Nephron progenitor cell (in vitro differentiated cells): Measurements from ENCODE around the gene ATP6V0A1.

ENCODE experiments used
- DNase-seq: peaks from one replicate; pipeline ENCODE4 v3.0.0; 2021
- H3K27ac Mint-ChIP-seq: 2 replicates; pipeline ENCODE4 v1.8.0; 2021; ENCODE audit warnings: mild to moderate bottlenecking, moderate library complexity, mixed read lengths
- H3K27me3 Mint-ChIP-seq: 2 replicates; pipeline ENCODE4 v1.8.0; 2021; ENCODE audit warnings: mild to moderate bottlenecking, low read depth, mixed read lengths; ENCODE audit not compliant: poor library complexity
- H3K36me3 Mint-ChIP-seq: 2 replicates; pipeline ENCODE4 v1.8.0; 2021; ENCODE audit warnings: low read depth, mixed read lengths
- H3K4me1 Mint-ChIP-seq: 2 replicates; pipeline ENCODE4 v1.8.0; 2021; ENCODE audit warnings: mixed read lengths
- H3K4me3 Mint-ChIP-seq: 2 replicates; pipeline ENCODE4 v1.8.0; 2021; ENCODE audit warnings: mild to moderate bottlenecking, moderate library complexity, mixed read lengths
- H3K9me3 Mint-ChIP-seq: 2 replicates; pipeline ENCODE4 v1.8.0; 2021; ENCODE audit warnings: mild to moderate bottlenecking, moderate library complexity, mixed read lengths
- TF ChIP-seq, protein P1 (sequence below): fragments of 200-600 bp; sonication (generic); IDR thresholded peaks from 2 replicates; pipeline ENCODE4 v1.5.0; 2021; ENCODE audit warnings: antibody characterized with exemption

ATP6V0A1 gene

DNA sequence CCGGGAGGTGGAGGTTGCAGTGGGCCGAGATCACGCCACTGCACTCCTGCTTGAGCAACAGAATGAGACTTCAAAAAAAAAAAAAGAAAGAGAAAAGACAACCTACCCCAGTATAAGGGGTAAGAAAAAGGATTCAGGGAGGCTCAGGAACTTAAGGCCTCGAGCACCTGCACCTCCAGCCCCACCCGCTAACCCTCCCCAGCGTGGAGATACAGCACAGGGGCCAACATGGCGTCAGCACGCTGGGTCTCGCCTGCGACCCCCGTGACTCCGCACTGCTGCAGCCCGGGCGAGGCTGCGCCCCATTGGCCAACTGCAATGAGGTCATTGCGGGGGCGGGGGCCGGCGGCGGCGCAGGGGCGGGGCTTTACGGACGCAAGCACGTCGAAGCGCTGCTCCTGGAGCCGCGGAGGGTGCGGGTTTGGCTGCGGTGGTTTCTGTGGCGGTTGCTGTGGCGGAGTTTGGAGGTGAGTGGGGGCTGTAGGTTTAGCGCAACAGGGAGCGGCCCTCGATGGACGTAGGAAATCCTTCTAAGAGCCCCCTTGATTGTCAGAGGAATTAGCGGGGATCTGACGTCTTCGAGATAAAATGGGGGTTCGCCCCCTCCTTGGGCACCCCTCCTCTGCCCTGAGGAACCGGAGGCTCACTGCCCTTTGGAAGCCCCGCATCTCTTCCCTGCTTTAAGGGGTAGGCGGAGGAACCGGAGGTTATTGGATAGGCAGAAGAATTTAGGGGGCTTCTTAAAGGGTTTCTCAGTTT is at the start of gene ATP6V0A1:
Gene ATP6V0A1 (plus strand): TSS at position 382 of the 759 bp plus-strand sequence. CDS start 2,017 bp downstream, outside the sequence.
- Mint-ChIP-seq H3K9me3 (no peaks in the 10 kb centered on the region), H3K4me3 (peak within 1 kb of the TSS; percentile 95), H3K27ac (peak within 1 kb of the TSS; percentile 91), H3K4me1 (peaks cover 39% of the 10 kb centered on the region), H3K27me3 (peaks cover 7% of the 10 kb centered on the region), H3K36me3 (peaks cover 6% of the 10 kb centered on the region)
- DNase-seq = peak; percentile 95
- TF ChIP-seq, protein P1, sequence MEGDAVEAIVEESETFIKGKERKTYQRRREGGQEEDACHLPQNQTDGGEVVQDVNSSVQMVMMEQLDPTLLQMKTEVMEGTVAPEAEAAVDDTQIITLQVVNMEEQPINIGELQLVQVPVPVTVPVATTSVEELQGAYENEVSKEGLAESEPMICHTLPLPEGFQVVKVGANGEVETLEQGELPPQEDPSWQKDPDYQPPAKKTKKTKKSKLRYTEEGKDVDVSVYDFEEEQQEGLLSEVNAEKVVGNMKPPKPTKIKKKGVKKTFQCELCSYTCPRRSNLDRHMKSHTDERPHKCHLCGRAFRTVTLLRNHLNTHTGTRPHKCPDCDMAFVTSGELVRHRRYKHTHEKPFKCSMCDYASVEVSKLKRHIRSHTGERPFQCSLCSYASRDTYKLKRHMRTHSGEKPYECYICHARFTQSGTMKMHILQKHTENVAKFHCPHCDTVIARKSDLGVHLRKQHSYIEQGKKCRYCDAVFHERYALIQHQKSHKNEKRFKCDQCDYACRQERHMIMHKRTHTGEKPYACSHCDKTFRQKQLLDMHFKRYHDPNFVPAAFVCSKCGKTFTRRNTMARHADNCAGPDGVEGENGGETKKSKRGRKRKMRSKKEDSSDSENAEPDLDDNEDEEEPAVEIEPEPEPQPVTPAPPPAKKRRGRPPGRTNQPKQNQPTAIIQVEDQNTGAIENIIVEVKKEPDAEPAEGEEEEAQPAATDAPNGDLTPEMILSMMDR = no peak

DNA sequence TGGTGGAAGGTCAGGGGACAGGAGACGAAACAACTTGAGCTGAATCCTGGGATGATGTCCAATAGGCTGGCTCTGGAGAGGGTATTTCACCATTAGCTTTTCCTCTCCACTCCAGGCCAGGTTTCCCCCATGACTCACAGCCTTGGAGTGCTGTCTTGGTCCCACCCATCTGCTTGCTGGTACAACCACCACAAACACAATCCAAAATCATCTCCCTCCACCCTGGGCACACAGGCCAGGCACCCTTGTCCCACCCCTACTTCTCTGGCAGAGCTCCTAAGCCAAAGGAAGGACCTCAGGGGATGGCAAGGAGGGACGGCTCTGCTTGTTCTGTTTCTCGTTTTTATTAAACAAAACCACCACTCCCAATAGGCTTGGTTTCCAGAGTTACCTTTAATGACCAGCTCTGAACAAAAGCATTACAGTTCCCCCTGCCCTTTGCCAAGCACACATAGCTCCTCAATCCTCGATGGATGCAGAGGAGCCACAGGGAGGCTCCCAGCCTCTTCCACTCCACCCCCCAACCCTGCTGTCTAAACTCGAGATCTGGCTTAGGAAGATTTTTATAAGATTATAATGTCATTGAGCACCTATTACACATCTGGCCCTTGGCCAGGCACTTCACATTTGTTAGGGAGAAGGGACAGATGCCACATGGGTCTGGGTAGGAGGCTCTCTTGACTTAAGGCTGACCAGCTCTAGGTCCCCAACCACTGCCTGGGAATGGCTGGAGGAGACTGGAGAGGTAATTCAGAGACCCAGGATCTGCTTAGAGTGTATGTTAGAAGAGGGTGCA is 49.0 kb upstream of the ATP6V0A1 start:
- peaks cover 4% of the 10 kb centered on the region for H3K27me3 Mint-ChIP-seq
- no peak overlapping the region for H3K4me3 Mint-ChIP-seq
- no peaks in the 10 kb centered on the region for H3K36me3 Mint-ChIP-seq
- peaks cover 18% of the 10 kb centered on the region for H3K4me1 Mint-ChIP-seq
- TF ChIP-seq, protein P1 = no peak
- DNase-seq = no peak
- no peaks in the 10 kb centered on the region for H3K9me3 Mint-ChIP-seq
- no peak overlapping the region for H3K27ac Mint-ChIP-seq

DNA sequence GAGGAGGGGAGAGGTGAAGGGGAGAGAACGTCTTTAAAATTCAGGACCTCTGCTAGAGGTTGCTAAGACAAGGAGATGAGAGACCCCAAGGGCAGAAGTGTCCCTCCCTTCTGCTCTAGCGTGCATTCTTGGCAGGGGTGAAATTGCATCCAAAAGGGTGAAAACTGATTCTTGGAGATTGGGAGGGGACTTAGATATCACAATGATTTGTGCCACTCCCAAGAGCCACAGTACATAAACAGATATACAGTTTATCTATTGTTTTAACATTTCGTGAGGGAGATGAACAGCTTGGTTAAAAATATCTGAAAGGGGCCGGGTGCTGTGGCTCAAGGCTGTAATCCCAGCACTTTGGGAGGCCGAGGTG is 48.4 kb upstream of the ATP6V0A1 start:
- H3K9me3 Mint-ChIP-seq = no peaks in the 10 kb centered on the region
- DNase-seq = no peak
- H3K4me3 Mint-ChIP-seq = no peak overlapping the region
- peaks cover 18% of the 10 kb centered on the region for H3K4me1 Mint-ChIP-seq
- H3K27ac Mint-ChIP-seq = no peak overlapping the region
- peaks cover 4% of the 10 kb centered on the region for H3K27me3 Mint-ChIP-seq
- TF ChIP-seq, protein P1 = no peak
- no peaks in the 10 kb centered on the region for H3K36me3 Mint-ChIP-seq

DNA sequence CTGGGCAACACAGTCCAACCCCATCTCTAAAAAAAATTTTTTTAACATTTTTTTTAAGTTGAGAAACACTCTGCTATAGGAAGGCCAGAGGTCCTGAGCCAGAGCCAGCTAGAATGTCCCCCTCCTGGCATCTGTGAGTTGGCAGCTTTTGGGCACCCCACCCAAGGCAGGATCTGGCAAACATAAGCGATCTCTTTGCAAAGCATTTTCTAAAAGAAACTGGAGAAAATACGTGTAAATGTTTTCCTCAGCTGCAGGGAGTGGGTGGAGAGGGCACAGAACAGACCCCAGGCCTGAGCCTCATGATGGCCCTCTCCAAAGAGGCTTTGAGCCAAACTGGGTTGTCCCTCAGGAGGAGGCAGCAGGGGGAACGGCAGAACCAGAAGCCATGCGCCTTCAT is 47.3 kb upstream of the ATP6V0A1 start:
- Mint-ChIP-seq H3K4me1 (peaks cover 18% of the 10 kb centered on the region), H3K27ac (no peak overlapping the region), H3K9me3 (no peaks in the 10 kb centered on the region), H3K36me3 (no peaks in the 10 kb centered on the region), H3K4me3 (no peak overlapping the region), H3K27me3 (peaks cover 4% of the 10 kb centered on the region)
- TF ChIP-seq, protein P1 = no peak
- no peak for DNase-seq

DNA sequence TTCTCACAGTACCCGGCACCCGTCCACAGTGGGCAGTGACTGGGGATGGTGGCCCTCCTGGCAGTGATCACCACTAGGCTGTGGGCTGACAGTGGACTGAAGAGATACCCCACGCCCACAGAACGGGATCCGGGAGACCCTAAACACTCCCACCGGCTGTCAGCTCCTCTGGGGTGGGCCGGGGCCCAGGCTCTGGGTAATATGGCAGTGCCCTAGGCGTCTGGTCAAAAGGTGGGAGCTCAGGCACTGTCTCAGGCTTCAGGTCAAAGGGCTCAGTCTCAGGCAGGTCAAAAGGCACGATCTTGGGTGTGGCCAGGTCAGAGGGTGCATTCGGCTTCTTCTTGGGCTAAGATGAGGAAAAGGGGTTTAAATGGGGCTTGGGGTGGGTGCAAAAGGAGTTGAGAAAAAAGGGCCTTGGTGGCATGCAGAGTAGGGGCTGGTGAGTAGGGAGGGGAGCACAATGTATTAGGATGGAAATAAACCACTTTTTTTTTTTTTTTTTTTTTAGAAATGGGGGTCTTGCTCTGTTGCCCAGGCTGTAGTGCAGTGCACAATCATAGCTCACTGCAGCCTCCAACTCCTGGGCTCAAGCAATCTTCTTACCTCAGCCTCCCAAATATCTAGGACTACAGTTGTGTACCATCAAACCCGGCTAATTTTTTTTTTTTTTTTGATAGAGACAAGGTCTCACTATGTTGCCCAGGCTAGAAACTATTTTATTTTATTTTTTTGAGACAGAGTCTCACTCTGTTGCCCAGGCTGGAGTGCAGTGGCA is 46.6 kb upstream of the ATP6V0A1 start:
- Mint-ChIP-seq H3K4me3 (no peak overlapping the region), H3K9me3 (no peaks in the 10 kb centered on the region), H3K36me3 (no peaks in the 10 kb centered on the region), H3K4me1 (peaks cover 11% of the 10 kb centered on the region), H3K27ac (no peak overlapping the region), H3K27me3 (no peaks in the 10 kb centered on the region)
- TF ChIP-seq, protein P1 = no peak
- DNase-seq = no peak
